NCI-H1694 (cell line): ENCODE data around the gene ESRRB.

Experiments used
- DNase-seq: peaks from one replicate; lab custom pipeline; 2025; lab: John Stamatoyannopoulos, UW

Gene ESRRB

DNA sequence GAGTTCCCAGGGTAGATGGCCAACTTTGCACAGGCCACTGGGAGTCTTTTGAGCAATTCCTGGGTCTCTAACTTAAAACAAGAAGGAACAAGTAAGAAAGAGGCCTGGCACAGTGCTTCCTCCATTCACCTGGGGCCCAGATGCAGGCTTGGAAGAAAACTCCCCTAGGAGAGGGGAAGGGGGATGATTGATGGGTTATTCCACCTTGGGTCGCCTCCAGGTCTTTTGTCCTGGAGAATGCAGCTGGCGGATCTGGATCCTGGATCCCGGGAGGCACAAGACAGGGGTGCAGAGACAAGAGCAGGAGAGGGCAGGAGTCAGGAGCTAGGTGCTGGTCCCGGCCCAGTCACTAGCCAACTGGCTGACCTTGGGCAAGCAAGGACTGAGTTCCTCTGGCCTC is 74.5 kb downstream of the ESRRB start:
- no peak for DNase-seq

DNA sequence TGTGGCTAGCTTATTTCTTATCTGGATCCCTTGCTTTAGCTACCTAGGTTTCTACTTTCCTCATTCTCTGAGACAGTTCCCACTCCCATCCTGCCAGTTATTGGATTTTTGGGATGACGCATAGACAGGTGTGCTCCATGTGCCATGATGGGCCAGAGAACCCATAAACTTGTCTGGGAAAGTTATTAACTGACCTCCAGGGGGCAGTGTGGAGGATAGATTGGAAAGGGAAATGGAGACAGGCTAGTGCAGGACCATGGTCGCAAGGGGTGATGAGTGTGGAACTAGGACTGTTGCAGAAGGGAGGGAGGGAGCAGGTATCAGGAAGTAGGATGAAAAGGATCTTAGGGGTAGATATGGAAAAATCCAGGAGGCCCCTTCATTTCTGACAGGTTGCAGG is 80.3 kb downstream of the ESRRB start:
- peak; percentile 61 for DNase-seq

DNA sequence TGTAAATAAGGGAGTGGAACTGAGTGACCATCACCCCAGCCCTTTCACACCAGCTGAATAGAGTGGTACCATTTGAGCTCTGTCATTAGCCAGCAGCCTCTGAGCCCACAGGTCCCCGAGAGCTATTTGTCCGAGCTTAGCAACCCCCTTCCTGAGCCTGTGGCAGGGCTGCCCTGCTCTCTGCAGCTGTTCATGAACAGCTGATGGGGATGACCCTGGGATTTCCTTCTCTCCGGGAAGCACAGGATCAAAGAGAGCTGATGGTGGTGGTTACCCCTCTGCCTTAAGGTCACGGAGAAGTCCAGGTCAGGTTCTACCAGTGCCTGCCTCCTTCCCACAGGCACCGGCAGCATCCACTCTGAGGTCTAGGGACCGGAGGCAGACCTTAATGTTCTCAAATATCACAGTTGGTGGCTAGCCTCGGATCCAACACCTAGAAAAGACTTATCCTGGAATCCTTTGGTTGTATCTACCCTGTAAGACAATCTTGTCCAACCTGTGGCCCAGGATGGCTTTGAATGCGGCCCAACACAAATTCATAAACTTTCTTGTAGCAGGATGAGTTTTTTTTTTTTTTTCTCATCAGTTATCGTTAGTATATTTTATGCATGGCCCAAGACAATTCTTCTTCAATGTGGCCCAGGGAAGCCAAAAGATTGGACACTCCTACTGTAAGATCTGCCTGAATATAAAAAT is 81.1 kb downstream of the ESRRB start:
- no peak for DNase-seq

DNA sequence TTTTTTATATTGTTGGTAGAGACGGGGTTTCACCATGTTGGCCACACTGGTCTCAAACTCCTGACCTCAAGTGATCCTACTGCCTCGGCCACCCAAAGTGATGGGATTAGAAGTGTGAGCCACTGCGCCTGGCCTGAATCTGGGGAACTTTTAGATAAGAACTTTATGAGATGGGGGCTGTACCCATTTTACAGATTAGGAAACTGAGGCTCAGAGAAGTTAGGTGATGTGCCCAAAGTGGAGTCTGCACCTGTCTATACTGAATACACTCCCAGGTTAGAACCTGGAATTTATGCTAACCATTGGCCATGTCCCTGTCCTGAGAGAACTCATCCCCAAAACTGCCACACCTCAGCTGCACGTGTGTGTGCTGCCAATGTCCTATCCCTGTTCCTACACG is 81.9 kb downstream of the ESRRB start:
- DNase-seq: no peak

DNA sequence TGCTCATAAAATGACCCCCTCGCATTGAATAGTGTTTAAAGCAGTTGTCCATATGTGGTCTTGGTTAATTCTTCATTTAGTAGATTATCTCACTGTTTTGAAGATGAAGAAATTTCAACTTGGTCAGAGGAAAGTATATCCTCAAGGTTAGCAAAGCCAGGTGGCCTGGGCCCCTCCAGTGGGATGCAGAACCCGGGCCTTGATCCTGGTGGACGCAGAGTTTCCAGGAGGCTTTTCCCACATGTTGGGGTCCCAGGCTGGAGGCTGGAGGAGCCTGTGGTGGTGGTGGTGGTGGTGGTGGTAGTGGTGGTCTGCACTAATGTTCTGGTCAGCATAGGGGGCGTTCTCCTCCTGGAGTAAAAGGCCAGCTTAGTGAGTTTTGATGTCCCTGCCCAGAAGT is 85.9 kb downstream of the ESRRB start:
- DNase-seq: no peak

DNA sequence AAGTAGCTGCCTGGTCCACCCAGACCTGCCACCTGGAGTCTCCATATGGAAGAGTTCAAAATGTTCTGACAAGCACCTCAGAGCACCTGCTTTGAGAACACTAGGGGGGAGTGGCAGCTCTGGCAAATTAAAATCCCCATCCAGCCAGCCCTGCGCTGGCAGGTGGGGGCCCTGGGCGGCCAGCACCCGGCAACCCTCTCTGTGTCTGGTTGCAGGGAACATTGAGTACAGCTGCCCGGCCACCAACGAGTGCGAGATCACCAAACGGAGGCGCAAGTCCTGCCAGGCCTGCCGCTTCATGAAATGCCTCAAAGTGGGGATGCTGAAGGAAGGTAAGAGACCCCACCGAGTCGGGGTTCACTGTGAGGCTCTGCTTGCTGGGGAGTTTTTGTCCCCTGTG is 86.4 kb downstream of the ESRRB start:
- no peak for DNase-seq

DNA sequence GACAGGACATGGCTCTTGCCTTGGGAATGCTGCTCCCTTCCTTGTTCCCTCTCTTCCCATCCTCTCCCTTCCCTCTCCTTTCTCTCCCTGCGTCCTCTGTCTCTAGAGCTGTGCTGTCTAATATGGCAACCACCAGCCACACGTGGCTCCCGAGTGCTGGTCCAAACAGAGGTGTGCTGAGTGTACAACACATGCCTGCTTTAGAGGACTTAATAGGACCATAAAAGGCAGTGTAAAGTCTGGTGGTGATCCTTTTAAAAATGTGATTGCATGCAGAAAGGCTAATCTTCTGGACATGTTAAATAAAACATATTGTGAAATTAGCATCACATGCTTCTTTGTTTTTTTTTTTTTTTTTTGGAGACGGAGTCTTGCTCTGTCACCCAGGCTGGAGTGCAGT is 87.2 kb downstream of the ESRRB start:
- DNase-seq: no peak

DNA sequence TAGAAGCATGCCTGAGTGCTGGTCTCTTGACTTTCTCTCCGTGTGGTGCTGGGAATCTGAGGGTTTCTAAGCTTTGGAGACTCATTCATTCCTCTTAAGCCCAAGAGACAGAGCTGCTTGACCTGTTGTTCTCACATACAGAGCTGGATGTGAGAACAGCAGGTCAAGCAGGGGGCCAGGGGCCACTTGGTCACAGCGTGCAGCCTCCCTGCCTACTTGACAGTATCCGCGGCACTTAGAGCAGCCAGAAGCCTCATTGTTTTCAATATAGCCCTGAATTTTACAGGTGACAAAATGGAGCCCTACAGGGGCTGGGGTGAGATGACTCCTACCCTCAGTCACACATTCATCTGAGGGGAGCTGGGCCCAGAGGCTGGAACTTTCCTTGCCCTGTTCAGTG is 88.9 kb downstream of the ESRRB start:
- no peak for DNase-seq

DNA sequence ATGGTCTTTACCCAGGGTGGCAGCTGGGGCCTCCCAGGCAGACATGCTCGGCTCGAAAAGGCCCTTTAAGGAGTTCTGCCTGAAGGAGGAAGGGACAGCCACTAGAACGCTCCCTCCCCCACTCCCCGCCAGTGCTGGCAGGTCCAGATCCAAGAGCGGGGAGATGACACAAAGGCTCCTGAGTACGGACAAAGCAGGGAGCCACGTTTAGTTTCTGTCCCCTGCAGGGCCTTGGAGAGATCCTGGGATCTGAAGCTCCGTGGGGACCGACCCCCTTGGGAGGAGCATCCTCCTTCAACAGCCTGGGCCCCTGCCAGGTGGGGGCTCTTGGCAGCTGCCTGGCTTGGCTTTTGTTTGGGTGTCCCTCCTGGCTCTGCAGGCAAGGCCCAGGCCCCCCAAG is 89.7 kb downstream of the ESRRB start:
- DNase-seq: no peak

DNA sequence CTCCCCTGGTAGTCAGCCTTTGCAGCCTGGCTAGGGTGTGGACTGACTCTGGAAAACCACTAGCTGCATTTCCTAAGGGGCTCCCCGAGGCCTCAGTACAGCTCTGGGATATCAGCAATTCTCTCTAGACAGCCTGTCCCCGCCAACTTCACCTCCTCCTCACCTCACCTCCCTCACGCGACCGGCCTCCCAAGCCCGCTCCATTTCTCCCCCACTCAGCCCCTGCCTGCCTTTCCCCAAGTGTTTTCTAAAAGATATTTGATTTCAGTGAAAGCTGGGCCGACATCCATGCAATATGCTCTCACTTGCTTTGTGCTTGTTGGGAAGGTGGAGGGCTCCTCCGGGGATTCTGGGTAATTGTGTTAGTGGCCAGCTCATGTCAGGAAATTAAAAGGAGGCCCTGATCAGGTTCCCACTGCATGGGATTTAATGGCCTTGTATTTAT is 91.8 kb downstream of the ESRRB start:
- DNase-seq: no peak

DNA sequence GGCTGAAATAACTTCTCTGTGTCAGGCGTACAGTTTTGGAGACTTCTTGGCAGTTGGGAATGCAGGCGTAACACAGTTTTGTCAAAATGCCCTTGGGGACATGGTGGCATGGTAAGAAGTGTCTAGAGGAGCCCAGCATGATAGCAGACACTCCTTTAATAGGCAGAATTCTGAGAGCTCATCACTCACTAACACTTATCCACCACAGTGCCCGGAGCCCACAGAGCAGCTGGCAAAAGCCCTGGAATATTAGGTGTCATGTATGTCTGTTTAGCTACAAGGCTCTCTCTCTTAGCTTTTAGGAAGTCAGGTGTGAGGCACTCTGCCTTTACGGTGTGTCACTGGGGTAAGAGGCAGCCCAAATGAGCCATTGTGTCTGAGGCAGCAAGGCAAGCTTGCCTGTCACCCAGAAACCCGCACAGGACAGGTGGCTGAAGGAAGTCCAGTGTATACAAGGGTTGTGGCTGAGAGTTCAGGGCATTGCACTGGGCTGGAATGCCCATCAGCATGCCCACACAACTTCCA is 96.3 kb downstream of the ESRRB start:
- DNase-seq: no peak

DNA sequence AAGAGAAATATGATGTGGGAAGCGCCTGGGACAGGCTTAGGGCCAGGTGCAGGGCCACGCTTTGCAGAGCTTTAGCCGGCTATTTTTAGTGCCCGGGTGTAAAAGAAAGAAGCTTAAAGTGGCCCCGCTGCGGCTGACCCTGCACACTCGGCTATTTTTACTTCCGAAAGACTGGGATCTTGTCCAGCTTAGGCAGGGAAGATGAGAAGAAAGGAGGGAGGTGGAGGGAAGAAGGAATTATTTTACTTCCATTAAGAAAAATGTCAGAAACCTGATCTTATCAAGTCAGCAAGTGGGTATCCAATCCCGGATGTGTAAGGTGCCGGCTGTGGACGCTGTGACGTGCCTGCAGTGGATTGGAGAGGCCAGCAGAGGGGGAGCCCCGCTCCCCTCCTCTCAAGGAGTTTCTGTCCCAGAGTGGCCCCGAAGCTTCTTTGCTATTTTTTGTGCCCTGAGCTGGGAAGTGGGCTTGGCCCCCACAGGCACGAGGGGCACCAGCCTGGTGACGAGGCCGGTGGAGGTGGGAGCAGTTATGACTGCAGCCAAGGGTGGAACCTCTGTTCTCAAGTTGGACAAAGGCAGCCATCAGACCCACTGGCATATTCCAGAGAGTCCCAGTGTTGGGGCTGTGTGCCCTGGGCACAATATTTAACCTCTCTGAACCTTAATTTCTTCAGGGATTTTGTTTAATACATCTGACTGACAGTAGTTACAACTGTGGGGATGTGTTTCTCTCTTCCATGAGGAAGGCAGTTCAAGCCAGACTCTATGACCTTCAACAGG is 97.7 kb downstream of the ESRRB start:
- DNase-seq: no peak

DNA sequence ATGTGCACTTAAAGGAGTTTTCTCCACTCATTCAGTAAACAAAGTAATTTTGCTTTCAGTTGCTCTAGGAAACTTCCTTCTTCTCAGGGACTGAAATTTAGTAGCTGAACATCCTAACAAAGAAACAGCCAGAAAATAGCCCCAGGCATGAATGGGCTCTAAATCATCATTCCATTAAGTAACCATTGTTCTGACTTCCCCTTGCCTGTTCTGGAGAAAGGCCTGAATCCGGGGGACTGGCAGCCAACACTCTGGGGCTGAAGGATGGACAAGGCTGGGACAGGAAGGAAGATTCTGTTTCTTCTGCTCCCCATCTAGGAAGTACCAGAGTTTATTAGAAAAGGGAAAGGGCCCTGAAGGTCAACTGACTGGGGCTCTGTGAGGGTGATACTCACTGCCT is 104.5 kb downstream of the ESRRB start:
- no peak for DNase-seq

DNA sequence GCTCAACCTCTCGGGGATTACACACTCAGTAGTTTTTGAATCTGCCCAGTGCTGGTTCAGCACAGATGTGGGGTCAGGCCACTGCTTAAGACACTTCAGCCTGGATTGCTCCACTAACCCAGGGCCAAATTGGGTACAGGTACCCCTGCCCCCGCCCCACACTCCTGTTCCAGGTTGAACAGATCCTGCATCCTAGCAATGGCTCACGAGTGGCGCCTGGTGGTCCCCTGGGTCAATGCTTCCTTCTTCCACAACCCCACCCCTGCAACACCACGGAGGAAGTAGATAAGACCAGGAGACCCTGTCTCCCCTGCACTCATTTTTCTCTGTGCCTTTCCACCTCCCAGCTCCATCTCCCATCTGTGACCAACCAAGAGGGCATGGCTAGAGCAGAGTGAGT is 108.4 kb downstream of the ESRRB start:
- no peak for DNase-seq

DNA sequence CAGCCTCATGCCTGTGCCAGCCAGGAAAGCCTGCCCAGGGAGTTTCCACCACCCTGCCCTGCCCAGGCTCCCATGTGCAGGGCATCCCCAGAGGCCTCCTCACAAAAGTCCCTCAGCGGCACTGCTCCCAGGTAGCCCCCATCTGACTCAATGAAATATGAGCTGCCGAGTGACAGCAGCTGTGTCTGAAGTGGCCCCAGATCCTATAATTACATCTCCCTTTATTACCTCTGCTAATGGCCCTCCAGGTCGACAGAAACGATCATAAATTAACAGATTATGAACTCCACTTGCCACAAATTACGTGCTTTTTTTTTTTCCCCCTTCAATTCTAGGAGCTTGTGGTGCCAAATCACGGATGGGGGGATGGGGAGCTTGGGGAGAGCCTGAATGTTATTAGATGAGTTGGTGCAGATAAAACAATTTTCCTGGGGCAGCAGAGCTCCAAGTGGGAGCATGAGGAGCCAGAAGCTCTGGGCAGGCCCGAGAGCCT is 110.4 kb downstream of the ESRRB start:
- DNase-seq: peak; percentile 94

DNA sequence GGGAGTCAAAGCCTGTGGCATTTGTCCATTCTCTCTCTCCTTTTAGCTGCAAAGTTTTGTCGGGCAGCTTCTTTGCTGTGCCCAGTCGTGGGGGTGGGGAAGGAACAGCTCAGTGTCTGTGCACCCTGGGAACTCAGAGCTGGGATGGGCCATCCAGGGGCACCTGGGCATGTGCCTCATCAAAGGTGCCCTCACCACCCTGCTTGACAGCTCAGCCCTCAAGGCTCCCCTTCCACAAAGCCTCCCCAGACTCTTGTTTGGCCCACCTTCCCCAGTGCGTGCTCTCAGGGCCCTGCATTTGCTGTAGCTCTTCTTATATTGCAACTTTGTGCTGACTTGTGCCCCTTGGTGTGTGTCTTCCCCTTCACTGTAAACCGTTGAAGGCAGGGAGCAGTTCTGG is 112.6 kb downstream of the ESRRB start:
- DNase-seq: no peak

DNA sequence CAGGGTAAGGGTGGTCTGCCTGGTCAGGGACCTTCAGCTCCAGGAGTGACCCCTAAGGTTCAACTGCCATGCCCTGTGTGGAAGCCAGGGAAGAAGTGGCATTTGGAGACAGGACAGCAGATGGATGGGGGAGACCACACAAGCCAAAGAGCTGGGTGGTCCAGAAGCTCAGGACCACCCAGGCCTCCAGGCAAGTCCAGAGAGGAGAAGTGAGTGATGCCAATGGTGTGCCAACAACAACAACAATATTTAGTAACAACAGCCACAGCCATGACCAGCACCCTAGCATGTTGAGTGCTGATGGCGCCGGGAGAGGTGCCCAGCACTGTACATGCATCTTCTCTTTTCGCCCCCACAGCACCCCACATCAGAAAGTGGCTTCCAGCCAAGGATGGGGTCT is 113.7 kb downstream of the ESRRB start:
- no peak for DNase-seq

DNA sequence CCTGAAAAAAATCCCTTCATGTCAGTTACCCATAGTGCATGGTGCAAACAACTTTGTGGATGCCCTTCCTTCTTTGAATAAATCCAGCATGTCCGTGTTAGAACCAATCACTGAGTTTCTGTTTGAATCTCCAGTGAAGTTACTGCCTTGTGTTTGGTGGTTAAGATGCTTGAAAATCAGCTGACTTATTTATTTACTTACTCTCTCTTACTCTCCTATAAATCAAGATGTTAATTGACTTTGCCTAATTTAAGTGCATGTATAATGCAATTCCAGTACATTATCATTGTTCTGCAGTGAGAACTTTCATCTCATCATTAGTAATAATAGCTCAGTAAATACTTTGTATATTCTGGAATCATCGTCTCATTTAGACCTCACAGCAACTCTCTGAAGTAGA is 114.2 kb downstream of the ESRRB start:
- DNase-seq: no peak

DNA sequence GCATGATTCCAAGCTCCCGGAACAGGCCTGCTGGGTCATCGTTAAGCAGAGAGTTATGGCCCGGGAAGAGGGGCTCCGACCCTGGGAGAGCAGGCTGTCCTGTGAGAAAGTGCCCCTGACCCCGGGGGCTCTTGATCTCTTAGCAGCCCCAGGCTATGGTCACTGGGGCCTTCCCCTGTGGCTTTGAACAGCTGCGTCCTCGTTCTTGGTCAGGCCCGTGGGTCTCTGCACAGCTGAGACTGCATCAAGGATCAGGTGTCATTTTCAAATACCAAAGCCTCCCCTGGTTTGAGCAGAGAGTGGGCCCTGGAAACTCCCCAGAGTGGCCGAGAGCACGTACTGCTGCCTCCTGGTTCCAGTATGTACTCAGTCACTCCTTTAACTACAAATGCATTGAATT is 114.8 kb downstream of the ESRRB start:
- DNase-seq: no peak

DNA sequence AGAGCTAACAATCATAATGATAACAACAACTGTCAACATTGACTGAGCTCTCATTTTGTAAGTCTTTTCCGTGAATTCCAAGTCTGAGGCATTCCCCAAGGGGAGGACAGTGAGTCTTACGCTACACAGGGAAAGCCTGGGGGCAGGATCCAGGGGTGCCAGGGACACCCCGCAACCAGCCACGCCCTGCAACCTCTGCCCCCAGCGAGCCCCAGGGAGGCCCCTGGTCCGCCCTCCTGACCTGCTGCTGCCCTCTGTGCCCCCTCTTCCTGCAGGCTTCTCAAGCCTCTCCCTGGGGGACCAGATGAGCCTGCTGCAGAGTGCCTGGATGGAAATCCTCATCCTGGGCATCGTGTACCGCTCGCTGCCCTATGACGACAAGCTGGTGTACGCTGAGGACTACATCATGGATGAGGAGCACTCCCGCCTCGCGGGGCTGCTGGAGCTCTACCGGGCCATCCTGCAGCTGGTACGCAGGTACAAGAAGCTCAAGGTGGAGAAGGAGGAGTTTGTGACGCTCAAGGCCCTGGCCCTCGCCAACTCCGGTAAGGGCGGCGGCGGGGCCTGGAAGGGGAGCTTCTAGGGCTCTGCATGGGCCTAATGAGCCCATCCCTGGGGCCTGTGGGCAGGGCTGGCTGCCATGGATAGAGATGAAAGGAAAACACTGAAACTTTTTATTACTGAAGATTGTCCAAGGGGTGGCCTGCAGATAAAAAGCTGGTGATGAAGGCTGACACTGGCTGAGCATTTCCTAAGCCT is 115.4 kb downstream of the ESRRB start:
- no peak for DNase-seq

DNA sequence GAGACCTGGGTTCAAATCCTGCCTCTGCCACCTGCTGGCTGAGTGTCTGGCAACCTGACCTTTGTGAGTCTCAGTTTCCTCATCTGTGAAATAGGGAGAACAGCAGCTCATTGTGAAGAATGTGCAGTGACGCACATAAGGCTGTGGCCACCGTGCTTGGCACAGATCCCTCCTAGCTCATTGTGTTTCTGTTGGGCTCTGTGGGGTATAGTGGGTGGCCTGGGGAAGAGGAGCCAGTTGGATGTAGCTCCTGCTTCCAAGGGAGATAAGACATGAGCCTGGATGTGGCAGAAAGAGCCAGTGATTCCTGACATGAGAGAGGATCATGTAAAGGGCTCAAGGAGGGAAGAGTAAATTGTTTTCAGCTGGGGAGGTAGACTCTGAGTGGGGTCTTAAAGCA is 120.0 kb downstream of the ESRRB start:
- no peak for DNase-seq

DNA sequence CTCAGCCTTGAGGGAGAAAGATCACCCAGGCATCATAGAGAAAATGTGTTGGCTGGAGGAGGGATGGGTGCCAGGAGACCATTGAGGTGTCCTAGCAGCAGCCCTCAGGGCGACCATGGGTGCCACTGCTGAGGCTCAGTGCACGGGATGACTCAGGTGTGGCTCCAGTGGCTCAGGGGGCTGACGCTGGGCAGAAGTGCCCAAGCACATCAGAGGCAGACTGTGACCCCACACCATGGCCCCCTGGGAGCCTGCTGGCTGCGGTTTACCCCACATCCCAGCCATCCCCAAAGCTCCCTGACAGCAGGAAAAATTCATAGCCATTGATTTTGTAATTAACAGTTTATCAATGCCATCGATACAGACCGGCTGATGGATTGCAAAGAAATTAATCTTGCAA is 120.7 kb downstream of the ESRRB start:
- no peak for DNase-seq
